ENCODE results near the gene SLC6A16.
"Not testable (repeated sequence)": the region's sequence is repeated elsewhere in the genome, so short reads cannot be mapped to it uniquely, and the experiment has no call there.

The SLC6A16 gene

GRCh38 chr19:49344505-49345423, 19.8 kb upstream of the SLC6A16 start:
- DNase-seq: no peak

GRCh38 chr19:49343123-49343522, 18.1 kb upstream of the SLC6A16 start:
- DNase-seq: no peak

GRCh38 chr19:49342291-49342721, 17.3 kb upstream of the SLC6A16 start:
- DNase-seq: no peak

- DNase-seq: no peak
These were observed 16.1 kb upstream of the SLC6A16 start for GRCh38 chr19:49340865-49341718.

GRCh38 chr19:49340069-49340864, 15.3 kb upstream of the SLC6A16 start:
- DNase-seq: no peak

- no peak for DNase-seq
These were observed 14.5 kb upstream of the SLC6A16 start for GRCh38 chr19:49339301-49340068.

GRCh38 chr19:49338691-49339300, 13.8 kb upstream of the SLC6A16 start:
- DNase-seq: peak in 1 of 6 experiments; percentile 26

- DNase-seq: no peak
These were observed 13.2 kb upstream of the SLC6A16 start for GRCh38 chr19:49338023-49338677.

- no peak for DNase-seq
These were observed 12.5 kb upstream of the SLC6A16 start for GRCh38 chr19:49337267-49338022.

GRCh38 chr19:49336482-49337266, 11.7 kb upstream of the SLC6A16 start:
- DNase-seq: no peak

- peak in 2 of 6 experiments; percentile 43 to 71 for DNase-seq
These were observed 10.9 kb upstream of the SLC6A16 start for GRCh38 chr19:49335784-49336481.

- DNase-seq: peak; percentile 16 to 71 (median 56)
These were observed 10.2 kb upstream of the SLC6A16 start, which contains the start of gene CD37 for GRCh38 chr19:49335071-49335783. Gene CD37 (plus strand): TSS chr19:49335406. CDS start chr19:49335541, 135 bp downstream.

GRCh38 chr19:49333811-49334288, 8.9 kb upstream of the SLC6A16 start:
- peak; percentile 55 to 70 (median 60) for DNase-seq

GRCh38 chr19:49333418-49333805, 8.4 kb upstream of the SLC6A16 start:
- no peak for DNase-seq

- DNase-seq: not testable (repeated sequence)
These were observed 7.9 kb upstream of the SLC6A16 start for GRCh38 chr19:49332691-49333417.

- DNase-seq: peak; percentile 21 to 68 (median 54)
These were observed 6.6 kb upstream of the SLC6A16 start for GRCh38 chr19:49331616-49332055.

GRCh38 chr19:49331187-49331586, 6.2 kb upstream of the SLC6A16 start:
- DNase-seq: not testable (repeated sequence)

All from stimulated activated naive CD4-positive, alpha-beta T cell (primary cell).